GM03348 (cell line): ENCODE data around the gene NDUFA1.
"Not testable (repeated sequence)": the region's sequence is repeated elsewhere in the genome, so short reads cannot be mapped to it uniquely, and the experiment has no call there.

ENCODE experiments used
- DNase-seq: peaks from one replicate; pipeline ENCODE4 v3.0.0; 2012; ENCODE audit warnings: low spot score

Gene NDUFA1

GRCh38 chrX:119900976-119901375 is 29.3 kb downstream of the NDUFA1 start:
- DNase-seq, result no peak

GRCh38 chrX:119916310-119916709 is 44.7 kb downstream of the NDUFA1 start:
- no peak for DNase-seq

- DNase-seq, result no peak
Observed at GRCh38 chrX:119917877-119918276, 46.2 kb downstream of the NDUFA1 start.

GRCh38 chrX:119919835-119920585 is 48.4 kb downstream of the NDUFA1 start:
- no peak for DNase-seq

GRCh38 chrX:119922391-119922790 is 50.8 kb downstream of the NDUFA1 start:
- not testable (repeated sequence) for DNase-seq
